Tibial nerve (tissue), 4 donors: ENCODE results near the gene CDH4. TPM values are rescaled to one million over a fixed set of nuclear protein-coding genes. Genes with fewer than 3 reads are reported as not detected.

Experiments
- DNase-seq, 2 donors: peaks; one replicate each; pipeline ENCODE4 v3.0.0-alpha.2; 2019; ENCODE audit warnings: low spot score in 2 of 2
- H3K27ac ChIP-seq, 4 donors: fragments of 200-600 bp; sonication (generic) in 3 of 4; one replicate each; pipeline ENCODE4 v1.5.1; 2017 to 2019; ENCODE audit warnings: mild to moderate bottlenecking in 1 of 4
- H3K27me3 ChIP-seq, 2 donors: fragments of 200-600 bp; sonication (generic) in 1 of 2; one replicate each; pipeline versions ENCODE4 v1.5.1 to v1.6.0; 2017 to 2019
- H3K36me3 ChIP-seq, 3 donors: fragments of 200-600 bp; sonication (generic); one replicate each; pipeline ENCODE4 v1.5.1; 2018 to 2019
- H3K4me1 ChIP-seq, 4 donors: fragments of 200-600 bp; sonication (generic) in 3 of 4; one replicate each; pipeline ENCODE4 v1.5.1; 2017 to 2019
- H3K4me3 ChIP-seq, 4 donors: fragments of 200-600 bp; sonication (generic) in 3 of 4; one replicate each; pipeline ENCODE4 v1.5.1; 2017 to 2019; ENCODE audit warnings: mild to moderate bottlenecking in 1 of 4, moderate library complexity in 1 of 4
- H3K9me3 ChIP-seq, 4 donors: fragments of 200-600 bp; sonication (generic) in 3 of 4; one replicate each; pipeline ENCODE4 v1.5.1; 2017 to 2019
- EP300 ChIP-seq, 2 donors: sonication (generic); formaldehyde crosslinking; IDR thresholded peaks; one replicate each; pipeline ENCODE4 v1.6.1; 2017; ENCODE audit warnings: antibody characterized with exemption in 2 of 2, mild to moderate bottlenecking in 1 of 2
- POLR2A ChIP-seq, 2 donors: fragments of 450-650 bp; IDR thresholded peaks; one replicate each; pipeline ENCODE4 v1.6.1; 2017; ENCODE audit warnings: antibody characterized with exemption in 2 of 2, mild to moderate bottlenecking in 2 of 2, moderate library complexity in 2 of 2
- WGBS, 2 donors: methylation state at CpG; one replicate each; pipeline ENCODE4 v1.1.5; 2018; 5-methylcytosine and 5-hydroxymethylcytosine counted together
- total RNA-seq, 4 donors: library from RNA; depleted of rRNA; stranded (reverse); fragments of >200 nt; gene quantifications; one replicate each; pipeline ENCODE4 v1.1.0, GENCODE V29; 2016
- TF ChIP-seq, protein P1 (sequence below), 5 experiments: fragments of 200-600 bp in 3 of 5; fragments of 450-650 bp in 2 of 5; sonication (generic) in 3 of 5; IDR thresholded peaks; one replicate each; pipeline ENCODE4 v1.5.1; 2016 to 2019; ENCODE audit warnings: antibody characterized with exemption in 5 of 5, mild to moderate bottlenecking in 3 of 5, moderate library complexity in 2 of 5

Gene CDH4
- total RNA-seq, 4 donors from 2014 or later, result 0.78 to 2.3 (median 1.0) TPM

DNA sequence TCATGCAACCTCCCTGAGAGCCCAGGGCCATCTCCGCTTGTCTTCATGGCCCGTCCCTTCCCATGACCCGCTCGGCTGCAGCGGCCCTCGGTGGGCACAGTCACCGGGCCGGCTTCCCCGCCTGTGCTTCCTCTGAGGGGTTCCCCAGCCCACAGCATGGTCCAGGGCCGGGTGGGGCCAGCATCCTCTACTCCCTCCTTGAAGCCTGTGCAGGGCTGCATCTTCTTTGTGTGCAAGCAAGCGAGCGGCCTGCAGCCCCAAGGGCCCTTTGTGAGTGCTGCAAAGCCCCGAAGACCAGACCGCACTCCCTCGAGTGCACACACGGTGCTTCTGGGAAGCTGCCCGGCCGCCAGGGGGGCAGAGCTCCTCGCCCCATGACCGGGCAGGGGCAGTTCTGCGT lies 547.9 kb downstream of the CDH4 start:
- Histone ChIP-seq H3K4me3 (no peak overlapping the region), H3K9me3 (no peaks in the 10 kb centered on the region), H3K27me3 (no peaks in the 10 kb centered on the region), H3K27ac (no peak overlapping the region), H3K36me3 (no peaks in the 10 kb centered on the region), H3K4me1 (peaks cover 0 to 13% (median 0%) of the 10 kb centered on the region in 4 donors)
- TF ChIP-seq POLR2A (IDR thresholded peaks at IDR 0.05) (no peak), EP300 (IDR thresholded peaks at IDR 0.05) (no peak)
- TF ChIP-seq, protein P1, sequence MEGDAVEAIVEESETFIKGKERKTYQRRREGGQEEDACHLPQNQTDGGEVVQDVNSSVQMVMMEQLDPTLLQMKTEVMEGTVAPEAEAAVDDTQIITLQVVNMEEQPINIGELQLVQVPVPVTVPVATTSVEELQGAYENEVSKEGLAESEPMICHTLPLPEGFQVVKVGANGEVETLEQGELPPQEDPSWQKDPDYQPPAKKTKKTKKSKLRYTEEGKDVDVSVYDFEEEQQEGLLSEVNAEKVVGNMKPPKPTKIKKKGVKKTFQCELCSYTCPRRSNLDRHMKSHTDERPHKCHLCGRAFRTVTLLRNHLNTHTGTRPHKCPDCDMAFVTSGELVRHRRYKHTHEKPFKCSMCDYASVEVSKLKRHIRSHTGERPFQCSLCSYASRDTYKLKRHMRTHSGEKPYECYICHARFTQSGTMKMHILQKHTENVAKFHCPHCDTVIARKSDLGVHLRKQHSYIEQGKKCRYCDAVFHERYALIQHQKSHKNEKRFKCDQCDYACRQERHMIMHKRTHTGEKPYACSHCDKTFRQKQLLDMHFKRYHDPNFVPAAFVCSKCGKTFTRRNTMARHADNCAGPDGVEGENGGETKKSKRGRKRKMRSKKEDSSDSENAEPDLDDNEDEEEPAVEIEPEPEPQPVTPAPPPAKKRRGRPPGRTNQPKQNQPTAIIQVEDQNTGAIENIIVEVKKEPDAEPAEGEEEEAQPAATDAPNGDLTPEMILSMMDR (IDR thresholded peaks at IDR 0.05), result no peak
- WGBS, 2 donors, result 89 to 91% methylated on average over 10 to 21 of the region's 21 CpGs
- DNase-seq, result no peak

DNA sequence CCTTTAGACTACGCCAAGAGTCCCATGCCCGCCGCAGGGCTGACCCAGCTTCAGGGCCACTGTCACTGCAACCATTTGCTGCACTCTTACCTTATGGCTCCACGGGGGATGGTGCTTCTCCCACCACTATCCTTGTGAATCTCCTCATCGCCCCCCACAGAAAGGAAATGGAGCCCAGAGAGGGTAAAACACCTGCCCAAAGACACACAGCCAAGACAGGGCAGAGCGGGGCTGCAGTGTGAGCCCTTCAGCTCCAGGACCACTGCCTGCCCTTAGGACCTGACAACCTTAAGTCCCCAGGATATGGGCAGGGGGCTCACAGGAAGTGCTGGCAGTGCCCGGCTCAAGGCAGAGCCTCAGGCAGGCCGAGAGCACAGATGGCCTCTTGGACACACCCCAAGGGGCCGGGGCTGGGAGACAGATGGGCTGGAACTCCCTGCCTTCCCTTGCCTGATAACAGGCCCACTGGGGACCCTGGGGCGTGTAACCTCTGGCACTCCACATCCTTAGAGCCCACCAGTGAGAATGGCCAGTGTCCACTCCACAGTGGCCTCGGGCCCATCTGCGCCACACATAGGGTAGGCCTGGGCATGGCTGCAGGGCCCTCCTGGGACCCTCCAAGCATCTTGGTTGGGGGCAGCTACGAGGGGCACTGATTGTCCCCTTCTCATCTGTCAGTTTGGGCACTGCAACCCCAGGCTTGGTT lies 548.5 kb downstream of the CDH4 start:
- DNase-seq, result no peak
- no peaks in the 10 kb centered on the region for H3K27me3 ChIP-seq
- no peaks in the 10 kb centered on the region for H3K9me3 ChIP-seq
- TF ChIP-seq POLR2A (IDR thresholded peaks at IDR 0.05), result no peak
- TF ChIP-seq, protein P1 (IDR thresholded peaks at IDR 0.05), result no peak
- no peak for TF ChIP-seq EP300 (IDR thresholded peaks at IDR 0.05)
- peaks cover 0 to 13% (median 0%) of the 10 kb centered on the region in 4 donors for H3K4me1 ChIP-seq
- H3K36me3 ChIP-seq, result no peaks in the 10 kb centered on the region
- WGBS, 2 donors, result 88 to 91% methylated on average over 10 to 13 of the region's 13 CpGs
- H3K4me3 ChIP-seq, result no peak overlapping the region
- no peak overlapping the region for H3K27ac ChIP-seq

DNA sequence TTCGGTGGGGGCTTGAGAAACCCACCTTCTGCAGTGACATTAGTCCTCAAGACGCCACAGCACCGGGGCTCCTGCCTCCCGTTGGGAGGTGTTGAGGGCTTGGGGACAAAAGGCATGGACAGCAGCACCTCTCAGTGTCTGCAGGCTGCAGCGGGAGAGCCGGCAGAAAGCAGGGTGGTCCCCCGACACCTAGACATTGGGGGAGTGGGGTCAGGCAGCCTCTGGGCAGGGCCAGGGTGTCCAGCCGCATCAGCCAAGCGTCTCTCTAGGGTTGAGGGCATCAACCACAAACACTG lies 549.0 kb downstream of the CDH4 start:
- no peak for DNase-seq
- Histone ChIP-seq H3K27me3 (no peaks in the 10 kb centered on the region), H3K9me3 (no peaks in the 10 kb centered on the region), H3K4me1 (peaks cover 0 to 13% (median 0%) of the 10 kb centered on the region in 4 donors), H3K36me3 (no peaks in the 10 kb centered on the region), H3K27ac (no peak overlapping the region), H3K4me3 (no peak overlapping the region)
- 85 to 90% methylated on average over 2 to 4 of the region's 9 CpGs for WGBS, 2 donors
- TF ChIP-seq, protein P1 (IDR thresholded peaks at IDR 0.05), result no peak
- no peak for TF ChIP-seq EP300 (IDR thresholded peaks at IDR 0.05)
- no peak for TF ChIP-seq POLR2A (IDR thresholded peaks at IDR 0.05)

DNA sequence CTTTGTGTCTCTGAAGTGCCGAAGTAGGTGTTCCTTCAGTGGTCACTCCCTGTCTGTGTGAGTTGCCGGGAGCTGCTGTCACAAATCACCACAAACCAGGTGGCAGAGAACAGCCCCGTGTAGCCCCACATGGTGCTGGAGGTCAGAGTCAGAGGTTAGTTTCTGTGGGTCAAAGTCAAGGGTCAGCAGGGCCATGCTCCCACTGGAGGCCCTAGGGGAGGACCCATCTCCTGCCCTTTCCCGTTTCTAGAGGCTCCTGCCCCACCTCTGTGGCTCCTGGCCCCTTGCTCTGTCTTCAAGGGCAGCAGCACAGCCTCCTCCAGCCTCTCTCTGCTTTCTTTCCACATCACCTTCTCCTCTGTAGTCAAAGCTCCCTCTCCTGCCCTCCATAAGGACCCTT lies 549.4 kb downstream of the CDH4 start:
- H3K36me3 ChIP-seq, result no peaks in the 10 kb centered on the region
- H3K4me1 ChIP-seq, result peaks cover 0 to 13% (median 0%) of the 10 kb centered on the region in 4 donors
- H3K9me3 ChIP-seq, result no peaks in the 10 kb centered on the region
- no peak overlapping the region for H3K27ac ChIP-seq
- DNase-seq, result no peak
- no peak overlapping the region for H3K4me3 ChIP-seq
- WGBS, 2 donors, result 71 to 80% methylated on average over 3 to 4 of the region's 4 CpGs
- no peaks in the 10 kb centered on the region for H3K27me3 ChIP-seq
- TF ChIP-seq EP300 (IDR thresholded peaks at IDR 0.05) (no peak), POLR2A (IDR thresholded peaks at IDR 0.05) (no peak)
- TF ChIP-seq, protein P1 (IDR thresholded peaks at IDR 0.05), result no peak

DNA sequence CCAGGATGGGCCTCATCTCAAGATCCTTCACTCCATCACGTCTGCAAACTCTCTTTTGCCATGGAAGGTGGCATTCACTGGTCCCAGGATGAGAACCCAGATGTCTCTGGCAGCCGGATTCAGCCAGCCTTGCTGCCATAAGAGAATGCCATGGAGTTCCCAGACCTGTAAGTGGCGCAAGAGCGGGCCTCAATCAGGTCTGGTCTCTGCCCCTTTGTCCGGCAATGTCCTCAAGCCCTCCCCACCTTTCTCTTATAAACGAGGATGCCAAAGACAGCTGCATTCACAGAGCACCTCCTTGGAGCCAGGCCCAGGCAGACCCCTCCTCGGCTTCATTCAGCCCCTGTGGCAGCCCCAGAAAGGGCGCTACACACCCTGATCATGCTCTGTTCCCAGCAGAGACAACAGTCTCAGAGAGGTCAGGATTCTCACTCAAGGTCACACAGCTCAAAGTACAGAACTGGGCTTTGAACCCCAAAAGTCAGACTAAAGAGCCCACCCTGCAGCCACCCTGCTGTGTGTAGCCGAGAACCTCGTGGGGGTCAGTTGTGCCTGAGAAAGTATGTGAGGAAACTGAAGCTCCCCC lies 549.9 kb downstream of the CDH4 start:
- Histone ChIP-seq H3K4me3 (no peak overlapping the region), H3K36me3 (no peaks in the 10 kb centered on the region), H3K9me3 (no peaks in the 10 kb centered on the region), H3K27ac (no peak overlapping the region), H3K4me1 (peaks cover 0 to 13% (median 0%) of the 10 kb centered on the region in 4 donors), H3K27me3 (no peaks in the 10 kb centered on the region)
- DNase-seq, result no peak
- no peak for TF ChIP-seq POLR2A (IDR thresholded peaks at IDR 0.05)
- TF ChIP-seq EP300 (IDR thresholded peaks at IDR 0.05), result no peak
- TF ChIP-seq, protein P1 (IDR thresholded peaks at IDR 0.05), result no peak
- 84 to 85% methylated on average over 10 of the region's 10 CpGs for WGBS, 2 donors
